Measurements from ENCODE around the gene CDK12. TPM values are rescaled to one million over a fixed set of nuclear protein-coding genes. Genes with fewer than 3 reads are reported as not detected.

The CDK12 gene
- total and polyA plus RNA-seq, 10 of the 15 experiments (the other 5 are each of a cell fraction or from before 2014, with no cell fraction given), result 3.2 to 55.1 (median 31.9) TPM

- Histone ChIP-seq H3K9ac (ENCODE audit: control insufficient read depth, insufficient read depth, low read length) (peak overlapping the region; percentile 92), H3K4me2 (ENCODE audit: control insufficient read depth, insufficient read depth) (peak overlapping the region; percentile 64), H3K4me1 (ENCODE audit: control insufficient read depth, insufficient read depth, low read length) (no peaks in the 10 kb centered on the region), H3K4me3 (peak overlapping the region; percentile 99), H3K36me3 (ENCODE audit: control insufficient read depth in 2 of 2, insufficient read depth in 2 of 2, low read length in 1 of 2) (peaks cover 0 to 4% of the 10 kb centered on the region in 2 experiments; a peak in 2 of 4 replicates), H3K9me3 (replicated peaks; ENCODE audit: control insufficient read depth, insufficient read depth, low read length) (no peaks in the 10 kb centered on the region), H3K27ac (ENCODE audit: control insufficient read depth, insufficient read depth) (peak overlapping the region; percentile 54), H4K20me1 (ENCODE audit: control insufficient read depth, insufficient read depth) (no peaks in the 10 kb centered on the region), H3K79me2 (ENCODE audit: control insufficient read depth, insufficient read depth, low read length) (peaks cover 59% of the 10 kb centered on the region), H3K27me3 (replicated peaks in 1 of 2; ENCODE audit: control insufficient read depth in 2 of 2, insufficient read depth in 2 of 2, low read length in 1 of 2) (no peaks in the 10 kb centered on the region), H2AFZ (ENCODE audit: control insufficient read depth, low read depth, low read length) (no peak overlapping the region)
- TF ChIP-seq CBFB (IDR thresholded peaks at IDR 0.05; ENCODE audit: low read depth) (no peak), ZBTB11 (CRISPR knock-in tag; IDR thresholded peaks at IDR 0.05) (no peak), TBL1XR1 (IDR thresholded peaks at IDR 0.05; ENCODE audit: low read depth, low read length) (no peak), NFYB (IDR thresholded peaks at IDR 0.05; ENCODE audit: insufficient read depth, low read depth, low read length) (no peak), PAX8 (IDR thresholded peaks at IDR 0.05) (no peak), ZZZ3 (IDR thresholded peaks at IDR 0.05; ENCODE audit: control insufficient read depth, insufficient read length, low read depth) (no peak), SKIL (IDR thresholded peaks at IDR 0.05; ENCODE audit: low read depth, poor library complexity, severe bottlenecking) (no peak), CHD2 (IDR thresholded peaks at IDR 0.05; ENCODE audit: borderline replicate concordance, low read depth, low read length) (no peak), BRCA1 (IDR thresholded peaks at IDR 0.05; ENCODE audit: low read depth, low read length) (no peak), IRF4 (IDR thresholded peaks at IDR 0.05; ENCODE audit: low read depth, low read length) (no peak), CREB1 (IDR thresholded peaks at IDR 0.05; ENCODE audit: low read depth) (no peak), KLF5 (IDR thresholded peaks at IDR 0.05; ENCODE audit: partially characterized antibody) (no peak), PKNOX1 (IDR thresholded peaks at IDR 0.05) (no peak)
- CTCF ChIA-PET, result interaction anchor here (0.6 to 2.4 kb wide), 6 partner anchors 10 to 84 kb away, joined by 3 to 6 read pairs (median 3); partner anchors contain the start of gene MED1
- SMC1A ChIA-PET (ENCODE audit: uncharacterized antibody, unreplicated experiment), result interaction anchor here (0.5 to 3.3 kb wide), 6 partner anchors 9 to 60 kb away, joined by 3 to 36 read pairs (median 3); partner anchors contain the start of gene MED1
- POLR2A ChIA-PET, result interaction anchor here (0.6 to 4.9 kb wide), 9 partner anchors 11 to 155 kb away, joined by 3 to 73 read pairs (median 4); partner anchors contain the start of gene MED1
- FAIRE-seq (no peak), DNase-seq (ENCODE audit: low read depth, low spot score) (no peak), ATAC-seq (peak; percentile 3; the same call in 1 of the 3 replicates)
- 11% methylated on average over 28 of the region's 28 CpGs for WGBS (ENCODE audit: insufficient coverage, insufficient replicate concordance, low lambda C conversion rate, missing lambda C conversion rate)
- TSS peak; percentile 82 for BruUV-seq (replicated peaks)
- in situ Hi-C loops (cut with MboI) (no loop called here), intact Hi-C loops (cut with micrococcal nuclease; ENCODE audit: unreplicated experiment) (no loop called here)
- RAD21 ChIA-PET (ENCODE audit: unreplicated experiment), result interaction anchor here (1.0 to 2.7 kb wide), 4 partner anchors 11 to 59 kb away, joined by 3 to 38 read pairs (median 7); partner anchors contain the start of gene MED1
Observed at GRCh38 chr17:39462631-39463375, 1.5 kb downstream of the CDK12 start.

All from GM12878 (cell line).